Heart left ventricle (tissue), 16 donors: Measurements from ENCODE around the gene NLRP14. TPM values are rescaled to one million over a fixed set of nuclear protein-coding genes. Genes with fewer than 3 reads are reported as not detected.

Source experiments
- ATAC-seq, 4 donors: fragments of 200-7000 bp; cut with Tn5 transposase; one replicate each; pipeline ENCODE4 v1.9.1; 2020 to 2022; ENCODE audit warnings: moderate library complexity in 4 of 4, mild to moderate bottlenecking in 3 of 4, moderate number of reproducible peaks in 1 of 4
- DNase-seq, 5 donors: peaks; one replicate each; pipeline ENCODE4 v3.0.0-alpha.2; 2020
- H3K27ac ChIP-seq, 12 donors: fragments of 200-600 bp; sonication (generic) in 4 of 12; one replicate each; pipeline versions ENCODE4 v1.5.0 to v1.8.0; 2016 to 2022; ENCODE audit warnings: mild to moderate bottlenecking in 2 of 12
- H3K27me3 ChIP-seq, 9 donors: fragments of 200-600 bp; sonication (generic) in 2 of 9; one replicate each; pipeline versions ENCODE4 v1.5.1 to v1.8.0; 2016 to 2022; ENCODE audit warnings: mild to moderate bottlenecking in 3 of 9
- H3K36me3 ChIP-seq, 9 donors: fragments of 200-600 bp; sonication (generic) in 2 of 9; one replicate each; pipeline versions ENCODE4 v1.5.0 to v1.8.0; 2018 to 2022; ENCODE audit warnings: mild to moderate bottlenecking in 2 of 9
- H3K4me1 ChIP-seq, 12 donors: fragments of 200-600 bp; sonication (generic) in 4 of 12; one replicate each; pipeline versions ENCODE4 v1.5.0 to v1.8.0; 2016 to 2022; ENCODE audit warnings: mild to moderate bottlenecking in 3 of 12
- H3K4me3 ChIP-seq, 12 donors: fragments of 200-600 bp; sonication (generic) in 4 of 12; one replicate each; pipeline versions ENCODE4 v1.5.0 to v1.8.0; 2017 to 2022; ENCODE audit warnings: mild to moderate bottlenecking in 9 of 12, moderate library complexity in 4 of 12
- H3K9me3 ChIP-seq, 12 donors: fragments of 200-600 bp; sonication (generic) in 4 of 12; one replicate each; pipeline versions ENCODE4 v1.5.0 to v1.8.0; 2016 to 2022; ENCODE audit warnings: mild to moderate bottlenecking in 1 of 12
- CTCF ChIP-seq, 12 donors: fragments of 200-600 bp; sonication (generic) in 4 of 12; IDR thresholded peaks; one replicate each; pipeline versions ENCODE4 v1.5.0 to v1.8.0; 2018 to 2022; ENCODE audit warnings: antibody characterized with exemption in 12 of 12, mild to moderate bottlenecking in 5 of 12
- POLR2A ChIP-seq, 2 donors: fragments of 450-650 bp; IDR thresholded peaks; one replicate each; pipeline ENCODE4 v1.6.1; 2017; ENCODE audit warnings: antibody characterized with exemption in 2 of 2, mild to moderate bottlenecking in 2 of 2, moderate library complexity in 2 of 2
- WGBS, 4 donors: extraction: QIAGEN DNeasy Blood & Tissue Kit in 2 of 4; methylation state at CpG; one replicate each; pipeline versions ENCODE4 v1.1.5 to v1.1.7; 2013 to 2018; 5-methylcytosine and 5-hydroxymethylcytosine counted together
- intact Hi-C, 10 donors: fragments of 100-400 bp; cut with DNase I; formaldehyde crosslinking; loops; one replicate each; pipeline versions ENCODE4 v1.11.1 to v1.14.2; 2022
- polyA plus RNA-seq, 2 donors: library from polyadenylated mRNA; stranded (reverse); fragments of 200-250 nt; gene quantifications; one replicate each; pipeline ENCODE4 v1.2.3, GENCODE V29; 2013
- total RNA-seq, 9 donors: library from RNA; depleted of rRNA in 2 of 9; stranded (reverse); fragments of >200 nt in 2 of 9; fragmentation: NEBNext Ultra II Directional in 3 of 9; extraction: Animal tissue kit (Norgen Biotek cat#: 25700) in 3 of 9; gene quantifications; one replicate each; pipeline versions ENCODE4 v1.1.0 to v1.2.4, GENCODE V29; 2016 to 2023
- donor health status: ischemic (EF 13 %, LVEDD 7.1; RV severe dilation, severe dysfunction).
- donor health status: healthy with polysubstance abuse.
- donor health status: DM: no; HTN: yes; CAD: no.
- donor health status: DM: no; HTN: no; CAD: no.
- donor health status: ischemic (EF 25% LVEDD 6.9; RV normal size, moderate dysfunction).
- donor health status: ischemic (EF 25% LVEDD 5.7; RV mildly dilated, moderate dysfunction).
- donor health status: healthy.
- donor health status: DM: yes; HTN: yes; CAD: no.
- donor health status: ischemic (EF 35%, LVEDD 5.7; RV mildly dilated, moderate dysfunction).
- donor health status: nonischemic (EF 11% LVEDD 7.7; RV severe dilation, severe dysfunction).
- donor health status: DM: yes; HTN: yes; CAD: no.
- donor health status: PGD.
- donor health status: ischemic (EF 29% LVEDD 5.4; RV normal size, mild dysfunction).
- donor health status: nonischemic (EF 23%, LVEDD 6.1; RV moderate dilation, normal function).

Gene NLRP14
- total and polyA plus RNA-seq, 11 donors: not detected

GRCh38 chr11:7050191-7050590, 29.9 kb downstream of the NLRP14 start:
- no peak for ATAC-seq
- no peak for TF ChIP-seq CTCF (IDR thresholded peaks at IDR 0.05)
- TF ChIP-seq POLR2A (IDR thresholded peaks at IDR 0.05): no peak
- intact Hi-C loops: no loop called here

GRCh38 chr11:7056828-7057513, 36.7 kb downstream of the NLRP14 start:
- no peaks in the 10 kb centered on the region for H3K9me3 ChIP-seq
- H3K4me1 ChIP-seq: peaks cover 0 to 19% (median 5%) of the 10 kb centered on the region in 12 donors
- TF ChIP-seq CTCF (IDR thresholded peaks at IDR 0.05): no peak
- TF ChIP-seq POLR2A (IDR thresholded peaks at IDR 0.05): no peak
- DNase-seq: no peak
- H3K27me3 ChIP-seq: no peaks in the 10 kb centered on the region
- H3K4me3 ChIP-seq: no peak overlapping the region
- intact Hi-C loops: no loop called here
- H3K27ac ChIP-seq: no peak overlapping the region
- no peaks in the 10 kb centered on the region for H3K36me3 ChIP-seq
- 45 to 60% (median 52%) methylated on average over 6 of the region's 6 CpGs for WGBS, 4 donors
- peak in 1 of 4 donors; percentile 31 for ATAC-seq

More at GRCh38 chr11:7050191-7050590, 29.9 kb downstream of the NLRP14 start:
- WGBS, 4 donors: 90 to 97% (median 94%) methylated on average over 1 of the region's 1 CpG
- no peaks in the 10 kb centered on the region for H3K27me3 ChIP-seq
- H3K4me1 ChIP-seq: peaks cover 0 to 3% (median 0%) of the 10 kb centered on the region in 12 donors
- H3K36me3 ChIP-seq: no peaks in the 10 kb centered on the region
- H3K27ac ChIP-seq: no peak overlapping the region
- no peak for DNase-seq
- H3K9me3 ChIP-seq: no peaks in the 10 kb centered on the region
- H3K4me3 ChIP-seq: no peak overlapping the region

GRCh38 chr11:7057641-7058040, 37.4 kb downstream of the NLRP14 start:
- Histone ChIP-seq H3K9me3 (no peaks in the 10 kb centered on the region), H3K4me3 (no peak overlapping the region), H3K4me1 (peaks cover 0 to 19% (median 5%) of the 10 kb centered on the region in 12 donors), H3K27ac (no peak overlapping the region), H3K27me3 (no peaks in the 10 kb centered on the region), H3K36me3 (no peaks in the 10 kb centered on the region)
- intact Hi-C loops: no loop called here
- no peak for DNase-seq
- no peak for TF ChIP-seq CTCF (IDR thresholded peaks at IDR 0.05)
- TF ChIP-seq POLR2A (IDR thresholded peaks at IDR 0.05): no peak
- WGBS, 4 donors: 10 to 22% (median 14%) methylated on average over 2 of the region's 2 CpGs
- no peak for ATAC-seq

GRCh38 chr11:7060868-7061267, 40.6 kb downstream of the NLRP14 start:
- peaks cover 0 to 19% (median 5%) of the 10 kb centered on the region in 12 donors for H3K4me1 ChIP-seq
- intact Hi-C loops: no loop called here
- ATAC-seq: peak in 2 of 4 donors; percentile 48 to 80
- no peaks in the 10 kb centered on the region for H3K27me3 ChIP-seq
- no peak overlapping the region for H3K27ac ChIP-seq
- TF ChIP-seq POLR2A (IDR thresholded peaks at IDR 0.05) (no peak), CTCF (IDR thresholded peaks at IDR 0.05) (no peak)
- H3K4me3 ChIP-seq: no peak overlapping the region
- 52 to 71% (median 65%) methylated on average over 1 of the region's 1 CpG for WGBS, 4 donors
- no peaks in the 10 kb centered on the region for H3K9me3 ChIP-seq
- no peaks in the 10 kb centered on the region for H3K36me3 ChIP-seq
- DNase-seq: no peak
